Measurements from ENCODE around the gene DPP10.

Gene DPP10

DNA sequence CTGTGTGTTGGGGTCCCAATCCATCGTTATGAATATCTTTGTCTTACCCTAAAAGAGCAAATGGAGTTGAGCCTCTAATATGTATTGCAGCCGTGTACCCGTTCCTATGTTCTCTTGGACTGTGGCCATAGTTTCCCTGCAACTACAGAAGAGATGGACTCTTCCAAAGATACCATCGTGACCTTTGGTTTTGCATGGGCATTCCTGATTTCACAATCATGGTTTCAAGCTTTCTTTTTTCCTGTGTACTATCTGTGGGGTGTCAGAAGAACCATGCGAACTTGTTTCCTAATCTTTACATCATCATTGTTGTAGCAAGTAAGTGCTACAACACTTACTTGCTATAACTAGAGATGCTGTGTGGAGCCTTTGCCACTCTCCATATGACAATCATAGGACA lies 1295.7 kb downstream of the DPP10 start:
- no peak for DNase-seq (ENCODE audit: low read depth in 2 of 2)

DNA sequence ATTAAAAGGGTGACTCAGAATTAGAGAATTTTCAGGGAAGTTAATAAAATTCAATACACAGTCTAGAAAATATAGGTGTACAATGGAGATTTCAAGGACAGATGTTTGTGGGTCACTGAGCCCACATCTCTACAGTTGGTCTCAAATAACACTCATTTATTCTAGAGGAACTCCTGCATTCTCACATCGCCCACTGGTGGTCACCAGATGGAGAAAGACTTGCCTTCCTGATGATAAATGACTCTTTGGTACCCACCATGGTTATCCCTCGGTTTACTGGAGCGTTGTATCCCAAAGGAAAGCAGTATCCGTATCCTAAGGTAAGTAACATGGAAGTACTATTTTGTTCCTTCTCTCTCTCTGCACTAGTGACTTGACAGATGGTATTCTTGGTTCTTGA lies 1297.1 kb downstream of the DPP10 start:
- no peak for DNase-seq (ENCODE audit: low read depth in 2 of 2)

DNA sequence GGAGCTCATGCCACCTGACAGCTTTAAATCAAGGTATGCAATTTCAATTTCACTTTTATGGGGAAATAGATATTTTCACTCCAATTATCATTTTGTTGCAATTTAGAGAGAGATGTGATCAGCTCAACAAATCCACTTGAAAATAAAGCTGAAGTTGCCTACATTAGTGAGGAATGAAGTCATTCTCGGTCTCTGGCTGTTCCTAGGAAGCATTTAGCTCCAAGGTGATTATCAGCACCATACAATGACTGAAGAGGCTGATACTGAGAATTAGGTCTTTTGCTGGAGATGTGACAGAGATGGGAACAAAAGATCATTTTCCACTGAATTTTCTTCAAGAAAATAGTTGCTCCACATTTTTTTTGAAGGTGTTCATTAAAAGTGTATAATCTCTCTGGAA lies 1303.7 kb downstream of the DPP10 start:
- no peak for DNase-seq (ENCODE audit: low read depth in 2 of 2)

- no peak for DNase-seq (ENCODE audit: low read depth in 2 of 2)
Measured at GRCh38 chr2:115757286-115757685, 1314.8 kb downstream of the DPP10 start.

GRCh38 chr2:115763601-115764000 lies 1321.2 kb downstream of the DPP10 start:
- DNase-seq (ENCODE audit: low read depth in 2 of 2): no peak

- DNase-seq (ENCODE audit: low read depth in 2 of 2): no peak
Measured at GRCh38 chr2:115771516-115771915, 1329.1 kb downstream of the DPP10 start.

GRCh38 chr2:115774361-115774760 lies 1331.9 kb downstream of the DPP10 start:
- no peak for DNase-seq (ENCODE audit: low read depth in 2 of 2)

- DNase-seq (ENCODE audit: low read depth in 2 of 2): no peak
Measured at GRCh38 chr2:115779085-115779632, 1336.7 kb downstream of the DPP10 start.

- no peak for DNase-seq (ENCODE audit: low read depth in 2 of 2)
Measured at GRCh38 chr2:115782286-115782685, 1339.8 kb downstream of the DPP10 start.

GRCh38 chr2:115796078-115796477 lies 1353.6 kb downstream of the DPP10 start:
- DNase-seq (ENCODE audit: low read depth in 2 of 2): no peak

GRCh38 chr2:115807276-115807675 lies 1364.8 kb downstream of the DPP10 start:
- no peak for DNase-seq (ENCODE audit: low read depth in 2 of 2)

DNA sequence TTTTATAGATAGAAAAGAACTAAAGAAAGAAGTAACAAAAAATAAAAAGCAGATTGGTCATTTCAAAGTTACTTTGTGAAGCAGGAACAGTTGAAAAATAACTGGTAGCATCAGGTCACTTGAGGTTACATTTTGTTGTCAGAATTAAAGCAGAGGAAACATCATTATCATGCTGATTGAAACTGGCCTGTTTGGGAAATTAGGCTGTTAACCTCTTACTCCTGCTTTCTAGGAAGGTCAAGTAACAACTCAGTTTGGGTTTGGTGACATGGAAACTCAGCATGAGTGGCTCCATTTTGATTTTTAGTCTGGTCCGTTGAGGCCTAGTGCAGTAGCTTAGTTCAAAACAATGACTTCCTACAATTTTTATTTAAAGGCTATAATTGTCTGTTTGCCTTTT lies 1383.5 kb downstream of the DPP10 start:
- no peak for DNase-seq (ENCODE audit: low read depth in 2 of 2)

- no peak for DNase-seq (ENCODE audit: low read depth in 2 of 2)
Measured at GRCh38 chr2:115833196-115833595, 1390.8 kb downstream of the DPP10 start.

GRCh38 chr2:115838539-115838938 lies 1396.1 kb downstream of the DPP10 start:
- no peak for DNase-seq (ENCODE audit: low read depth in 2 of 2)

- no peak for DNase-seq (ENCODE audit: low read depth in 2 of 2)
Measured at GRCh38 chr2:115842306-115842705, 1399.9 kb downstream of the DPP10 start.

- no peak for DNase-seq (ENCODE audit: low read depth in 2 of 2)
Measured at GRCh38 chr2:115848192-115848591, 1405.8 kb downstream of the DPP10 start.

- DNase-seq (ENCODE audit: low read depth in 2 of 2): no peak
Measured at GRCh38 chr2:115867024-115867423, 1424.6 kb downstream of the DPP10 start.

DNA sequence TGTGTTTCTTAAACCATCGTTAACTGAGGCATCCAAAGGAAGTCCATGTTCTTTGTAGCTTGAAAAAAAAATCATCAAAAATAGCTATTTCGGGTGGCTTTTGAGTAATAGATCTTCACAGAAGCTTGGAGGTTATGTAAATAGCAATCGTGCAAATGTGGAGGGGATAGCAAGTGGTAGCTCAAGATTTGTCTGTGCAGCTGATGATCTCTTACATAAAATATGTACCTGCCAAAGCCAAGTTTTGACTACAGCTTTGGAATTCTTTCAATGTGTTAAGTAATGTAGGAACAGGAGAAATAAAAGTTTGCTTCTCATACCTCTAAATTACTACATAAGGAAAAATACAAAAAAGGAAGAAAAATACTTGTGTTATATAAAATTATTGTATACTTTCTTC lies 1432.0 kb downstream of the DPP10 start:
- DNase-seq (ENCODE audit: low read depth in 2 of 2): no peak

- no peak for DNase-seq (ENCODE audit: low read depth in 2 of 2)
Measured at GRCh38 chr2:115880558-115880957, 1438.1 kb downstream of the DPP10 start.

- no peak for DNase-seq (ENCODE audit: low read depth in 2 of 2)
Measured at GRCh38 chr2:115887209-115887776, 1444.9 kb downstream of the DPP10 start.

Measured in stimulated activated CD8-positive, alpha-beta memory T cell treated with anti-CD3 and anti-CD28 coated beads, Interleukin-2, amount 100 ng/mL, for 1 hour (primary cell).